DMS153 treated with DMSO at 0.1 percent for 48 hours (cell line): ENCODE measurements around the gene TTC6.

Experiments
- DNase-seq: peaks from one replicate; lab custom pipeline; 2025; ENCODE audit not compliant: unreplicated experiment; lab: John Stamatoyannopoulos, UW

The TTC6 gene

DNA sequence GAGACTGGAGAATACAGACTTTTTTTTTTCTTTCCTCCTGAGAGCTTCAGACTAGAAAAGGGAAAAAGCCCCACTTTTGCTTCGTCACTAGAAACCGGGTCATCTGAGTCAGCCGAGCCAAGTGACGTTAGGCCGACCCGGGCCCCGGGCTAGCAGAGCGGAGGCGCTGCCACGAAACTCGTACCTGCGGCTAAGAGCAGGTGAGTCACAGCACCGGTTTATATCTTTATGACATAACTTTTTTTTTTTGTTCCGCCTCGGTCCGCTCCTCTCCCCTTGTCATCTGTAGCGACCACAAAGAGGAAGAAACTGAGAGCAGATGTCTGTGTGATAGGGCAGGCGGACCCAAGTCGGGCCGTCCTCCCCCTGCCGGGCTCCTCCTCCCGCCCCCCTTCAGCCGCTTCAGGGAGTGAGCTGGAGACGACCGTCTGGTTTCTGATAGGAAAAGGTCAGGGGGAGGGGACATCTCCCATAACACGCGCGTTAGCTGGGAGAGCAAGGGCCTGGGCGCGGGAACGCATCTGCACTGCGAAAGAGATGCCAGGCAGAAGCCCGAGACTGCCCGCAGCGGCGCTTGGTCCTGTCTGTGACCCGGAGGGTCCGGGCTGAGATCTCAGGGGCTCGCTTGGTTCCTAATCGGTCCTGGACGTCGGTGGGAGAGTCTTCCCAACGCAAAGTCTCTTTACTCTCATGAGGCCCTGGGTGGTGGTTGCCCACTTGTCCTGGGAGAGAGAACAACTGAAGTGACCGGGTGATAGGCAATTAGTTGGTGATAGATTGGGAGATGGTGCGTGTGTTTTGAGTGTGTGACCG is 586 bp downstream of the TTC6 start:
- peak; percentile 92 for DNase-seq

DNA sequence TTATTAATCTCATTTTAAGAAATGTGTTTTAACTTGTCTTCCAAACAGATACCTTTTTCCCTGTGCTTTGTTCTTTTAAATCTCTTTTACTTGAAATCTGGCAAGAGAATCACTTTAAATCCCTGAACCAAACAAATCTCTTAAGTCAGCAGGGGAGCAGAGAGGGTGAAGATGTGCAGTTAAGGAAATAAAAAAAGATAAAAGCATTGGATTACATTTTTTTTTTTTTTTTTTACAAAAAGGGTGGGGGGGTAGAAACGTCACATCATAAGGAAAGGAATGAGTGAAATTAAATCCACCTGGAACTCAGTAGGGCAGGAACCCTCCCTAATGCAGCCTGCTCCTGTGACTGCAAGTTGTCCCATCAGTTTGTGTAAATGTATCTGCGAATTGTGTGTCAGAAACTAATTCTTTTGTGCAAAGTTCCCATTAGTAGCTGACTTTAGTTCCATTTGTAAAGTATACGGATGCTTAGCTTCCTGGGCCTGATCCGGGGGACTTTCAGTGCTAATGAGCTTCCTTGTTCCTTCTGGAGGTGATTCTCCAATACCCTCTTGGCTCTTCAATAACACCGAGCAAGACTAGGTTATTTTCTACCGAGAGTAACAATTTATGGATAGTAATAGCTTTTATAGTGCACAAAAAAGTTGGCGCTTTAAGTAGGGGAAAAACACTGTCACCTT is 1.5 kb downstream of the TTC6 start:
- no peak for DNase-seq

DNA sequence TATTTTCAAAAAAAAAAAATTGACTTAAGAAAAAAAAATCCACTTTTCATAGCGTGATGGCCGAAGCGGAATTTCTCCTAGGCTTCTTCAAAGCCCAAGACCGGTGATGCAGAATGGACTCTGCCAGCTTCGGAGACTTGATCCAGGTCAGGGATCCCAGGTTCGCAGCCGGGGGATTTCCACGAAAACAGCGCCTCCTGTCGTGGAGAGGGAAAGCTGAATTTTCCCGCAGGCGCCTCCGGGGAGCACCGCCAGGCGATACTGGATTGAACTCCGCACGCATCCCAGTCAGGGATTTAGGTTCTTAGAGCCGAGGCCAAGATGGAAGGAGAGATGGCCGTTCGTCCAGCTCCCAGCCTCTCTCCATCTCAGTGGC is 2.1 kb downstream of the TTC6 start:
- peak; percentile 78 for DNase-seq

DNA sequence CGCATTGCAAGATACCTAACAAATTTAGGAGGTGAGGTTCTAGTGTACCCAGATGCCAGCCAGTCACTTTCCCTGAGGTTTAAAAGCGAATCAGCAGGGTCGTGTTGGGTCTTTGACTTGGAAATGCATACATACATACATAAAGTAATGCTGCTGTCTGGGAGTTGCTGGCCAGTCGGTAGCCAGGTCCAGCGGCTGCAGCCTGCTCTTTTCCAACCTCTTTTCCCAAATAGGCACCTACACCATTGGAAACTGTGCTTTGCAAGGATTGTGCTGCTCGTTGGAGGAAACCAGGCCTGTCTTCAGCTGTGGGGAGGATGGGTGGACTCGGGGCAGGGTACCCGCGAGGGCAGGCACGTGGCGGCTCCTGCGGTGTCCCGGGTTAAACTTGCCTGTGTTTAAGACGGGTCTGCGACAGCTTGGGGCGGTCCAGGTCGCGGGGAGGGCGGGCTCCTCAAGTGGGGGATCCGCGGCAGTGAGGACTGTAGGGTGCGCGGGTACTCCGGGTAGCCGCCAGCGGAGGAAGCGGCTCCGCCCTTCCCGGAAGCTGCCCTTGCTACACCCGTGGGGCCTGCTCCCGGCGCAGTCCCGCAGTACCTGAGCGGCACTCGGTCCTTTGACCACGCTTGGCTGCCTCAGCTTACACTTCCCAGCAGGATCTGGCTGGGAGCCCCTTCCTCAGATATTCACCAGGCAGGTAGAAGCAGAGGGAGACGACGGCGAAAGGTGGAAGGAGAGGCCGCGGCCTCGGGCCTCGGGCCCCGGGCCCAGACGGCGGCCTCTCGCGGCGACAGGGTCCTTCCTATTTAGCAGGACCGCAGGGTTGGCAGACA is 2.7 kb downstream of the TTC6 start:
- DNase-seq, result peak; percentile 31

DNA sequence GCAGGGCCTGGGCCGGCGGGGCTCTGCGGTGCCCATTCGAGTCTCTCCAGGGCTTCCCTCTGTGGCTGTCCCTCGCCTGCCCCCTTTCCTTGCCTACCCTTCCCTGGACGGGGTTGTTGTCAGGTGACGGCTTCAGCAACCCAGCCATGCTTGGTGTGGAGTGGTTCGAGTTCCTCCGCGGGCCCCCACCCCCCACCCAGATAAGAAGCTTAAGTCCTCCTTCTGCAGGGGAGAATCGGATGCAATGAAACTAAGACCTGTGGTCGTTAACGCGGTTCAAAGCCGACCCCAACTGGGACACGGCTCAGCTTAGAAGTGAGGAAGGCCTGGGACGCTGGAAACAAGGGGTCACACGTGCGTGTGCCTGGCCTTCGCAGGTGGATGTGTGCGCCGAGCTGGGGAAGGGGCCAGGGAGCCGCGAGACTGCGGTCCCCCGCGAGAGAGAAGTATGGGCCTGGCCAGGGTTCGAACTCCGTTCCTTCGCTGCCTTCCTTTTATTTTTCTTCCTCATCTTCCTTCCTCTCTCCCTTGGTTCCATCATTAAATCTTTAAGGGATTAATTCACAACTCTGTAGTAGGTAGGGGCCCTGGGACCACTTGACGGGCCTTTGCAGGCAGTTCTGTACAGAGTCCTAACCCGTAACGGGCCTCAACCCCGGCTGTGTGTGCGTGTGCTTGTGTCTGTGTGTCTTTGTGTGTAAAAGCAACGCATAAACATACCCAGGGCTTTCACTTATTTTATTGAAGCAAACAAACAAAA is 3.5 kb downstream of the TTC6 start:
- no peak for DNase-seq

DNA sequence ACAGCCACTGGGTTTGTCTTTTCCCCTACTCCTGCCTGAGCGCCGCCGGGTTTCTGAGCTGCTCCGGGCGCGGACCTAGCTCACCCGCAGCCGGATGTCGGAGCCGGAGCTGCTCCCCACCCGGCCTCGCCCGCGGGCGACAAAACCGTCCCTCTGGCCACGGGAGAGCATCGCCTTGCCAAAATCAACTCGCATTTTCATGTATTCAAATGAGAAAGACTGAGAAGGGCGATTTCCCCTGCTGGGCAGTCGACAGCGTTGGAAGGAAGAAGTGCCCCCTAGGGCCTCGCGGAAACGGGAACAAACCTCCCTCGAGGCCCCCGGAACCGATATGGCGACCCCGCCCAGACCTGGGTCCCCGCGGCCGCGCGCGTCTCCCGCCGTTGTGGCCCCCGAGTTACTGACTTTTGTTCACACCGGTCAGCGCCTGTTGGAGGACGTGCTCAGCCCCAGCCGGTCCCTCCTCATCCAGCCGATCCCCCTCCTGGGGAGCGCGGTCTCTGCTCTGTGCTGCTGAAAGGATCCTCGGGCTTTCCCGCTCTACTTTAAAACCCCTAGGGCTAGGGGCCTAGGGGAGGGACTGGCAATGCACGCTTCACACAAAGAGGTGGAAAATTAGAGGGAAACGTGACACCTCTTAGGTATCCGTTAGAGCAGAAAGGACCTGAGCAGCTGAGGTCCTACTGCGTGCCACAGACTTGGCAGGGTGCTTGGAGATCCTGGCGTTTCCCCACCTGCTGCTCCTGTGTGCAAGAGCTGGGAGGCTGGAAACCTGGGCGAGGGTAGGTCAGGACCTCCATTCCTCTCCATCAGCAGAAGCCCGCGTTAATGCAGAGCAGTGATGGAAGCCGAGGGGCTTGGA is 4.3 kb downstream of the TTC6 start:
- DNase-seq, result peak; percentile 52

DNA sequence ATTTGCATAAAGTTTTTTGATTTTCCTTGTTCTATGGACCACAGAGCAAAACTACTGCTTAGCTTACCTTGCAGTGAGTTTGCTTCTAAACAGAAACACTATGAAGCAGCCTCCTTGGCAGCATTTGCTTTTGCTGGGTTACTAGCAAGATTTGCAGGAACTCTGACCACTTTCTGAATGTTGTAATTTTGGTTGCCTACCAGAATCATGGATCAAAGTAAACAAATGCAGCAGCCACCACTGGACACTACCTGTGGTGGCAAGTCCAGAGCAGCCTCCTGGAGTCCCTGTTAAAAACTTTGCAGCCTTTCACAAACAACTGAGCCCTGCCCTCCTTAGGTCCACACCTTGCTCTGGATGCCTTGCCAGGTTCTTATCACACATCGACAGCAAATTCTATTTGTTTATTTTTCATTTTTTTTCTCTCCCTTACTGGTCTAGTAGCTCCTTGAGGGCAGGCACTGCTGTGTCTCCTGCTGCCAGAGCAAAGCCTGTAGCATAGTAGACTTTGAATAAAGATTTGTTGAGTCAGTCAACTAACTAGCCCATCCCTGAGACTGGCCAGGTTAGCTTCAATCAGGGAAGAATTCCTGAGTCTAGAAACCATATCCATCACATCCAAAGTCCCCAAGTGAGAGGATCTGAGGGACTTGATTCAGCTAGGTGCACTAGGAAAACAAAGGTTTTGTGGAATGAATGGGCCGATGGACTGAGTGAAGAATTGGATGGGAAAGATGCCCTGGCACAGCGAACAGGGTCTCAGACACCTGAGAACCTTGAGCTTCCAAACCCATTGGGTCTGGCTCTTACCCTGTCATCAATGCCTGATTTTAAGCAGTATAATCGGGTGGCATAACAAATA is 5.7 kb downstream of the TTC6 start:
- no peak for DNase-seq

DNA sequence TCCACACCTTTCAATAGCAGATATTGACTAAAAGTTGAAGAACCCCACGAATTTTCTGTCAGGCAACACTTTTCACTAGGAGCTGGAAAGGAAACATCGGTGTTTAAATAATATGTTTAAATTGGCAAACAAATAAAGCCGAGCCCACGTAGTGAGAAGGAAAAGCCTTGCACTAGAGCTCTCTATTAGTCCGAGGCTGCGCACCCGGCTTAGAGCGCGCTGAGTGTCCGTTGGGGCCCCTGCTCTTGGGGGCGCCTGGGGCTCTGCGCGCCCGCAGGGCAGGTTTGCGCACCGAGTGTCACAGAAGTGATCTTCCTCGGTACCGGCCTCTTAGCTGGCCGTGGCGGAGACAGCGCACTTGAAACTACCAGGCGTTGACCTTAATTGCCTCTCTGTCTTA is 6.4 kb downstream of the TTC6 start:
- DNase-seq, result no peak

DNA sequence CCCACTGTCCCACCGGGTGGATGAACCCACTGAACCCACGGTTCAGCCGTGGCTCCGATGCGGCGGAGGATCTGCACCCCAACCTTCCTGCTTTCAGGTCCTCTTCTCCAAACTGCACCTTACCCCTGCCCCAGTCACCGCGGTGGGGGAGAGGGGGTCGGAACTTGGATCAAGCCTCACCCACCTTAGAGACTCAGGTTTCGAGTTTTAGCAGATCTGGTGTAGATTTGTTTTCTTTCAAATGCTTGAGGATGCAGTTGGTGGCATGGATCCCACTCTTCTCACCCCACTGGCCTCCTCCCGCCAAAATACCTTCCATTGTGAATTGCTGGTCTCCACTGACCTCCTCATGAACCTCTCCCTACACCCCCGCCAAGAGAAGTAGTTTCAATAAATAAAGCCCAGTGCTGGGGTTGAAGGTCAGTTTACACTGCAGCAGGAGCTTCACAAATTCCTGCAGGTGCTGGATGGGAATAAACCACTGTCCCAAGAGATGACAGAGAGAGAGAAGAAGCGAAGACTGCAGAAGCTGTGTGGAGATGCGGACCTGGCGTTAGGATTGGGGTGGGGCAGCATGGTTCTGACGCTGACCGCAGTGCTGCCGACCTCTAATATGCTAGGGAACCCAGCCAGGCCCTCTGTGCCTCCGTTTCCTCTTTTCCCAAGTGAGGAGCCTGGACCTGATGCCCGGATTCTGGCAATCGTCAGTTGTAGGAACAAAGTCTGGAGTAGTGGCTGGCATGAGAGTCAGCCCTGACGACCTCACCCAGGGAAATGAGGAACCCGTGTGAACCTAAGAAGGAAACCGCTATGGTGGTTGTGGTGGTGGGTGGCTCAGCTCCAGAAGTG is 7.4 kb downstream of the TTC6 start:
- no peak for DNase-seq

DNA sequence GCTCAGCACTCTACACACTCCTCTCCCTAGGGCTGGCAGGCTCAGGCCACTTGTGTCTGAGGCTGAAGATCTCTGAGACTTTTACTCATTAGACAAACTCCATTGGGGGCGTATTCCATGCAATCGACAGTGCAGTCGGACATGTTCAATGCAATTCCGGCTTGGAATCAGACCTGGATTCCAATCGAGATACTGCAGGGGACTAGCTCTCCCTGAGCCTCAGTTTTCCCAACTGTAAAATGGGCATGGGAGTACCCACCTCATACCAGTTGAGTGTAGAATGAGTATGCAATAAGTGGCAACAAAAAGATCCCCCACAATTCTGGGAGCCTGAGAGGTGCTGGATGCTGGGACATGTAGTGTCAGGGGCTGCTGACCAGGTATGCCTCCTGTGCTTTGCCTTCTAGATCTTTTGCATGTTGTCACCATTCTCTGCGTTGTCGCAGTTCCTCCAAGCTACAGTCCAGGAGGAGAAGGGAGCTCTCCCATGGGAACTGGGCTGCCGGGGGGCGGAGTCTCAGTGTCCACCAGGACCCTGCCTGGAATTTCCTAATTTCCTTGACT is 8.3 kb downstream of the TTC6 start:
- no peak for DNase-seq

DNA sequence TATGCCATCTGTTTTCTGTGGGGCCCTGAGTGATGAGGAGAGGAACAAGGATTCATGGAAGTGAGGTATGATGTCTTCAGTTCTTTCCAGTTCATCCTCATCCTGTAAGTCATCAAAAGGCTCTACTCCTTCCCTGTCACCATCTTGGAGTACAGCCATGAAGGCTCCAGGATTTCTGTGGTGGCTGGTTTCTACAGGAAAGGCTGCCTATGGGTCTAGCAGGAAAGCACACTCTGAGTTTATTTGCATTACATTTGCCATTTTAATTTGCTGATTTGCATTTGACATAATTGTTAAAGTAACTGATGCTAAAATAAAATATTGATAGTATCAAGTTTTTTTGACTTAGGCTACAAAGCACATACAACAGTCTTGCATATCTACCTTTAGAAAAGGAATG is 11.2 kb downstream of the TTC6 start:
- no peak for DNase-seq

DNA sequence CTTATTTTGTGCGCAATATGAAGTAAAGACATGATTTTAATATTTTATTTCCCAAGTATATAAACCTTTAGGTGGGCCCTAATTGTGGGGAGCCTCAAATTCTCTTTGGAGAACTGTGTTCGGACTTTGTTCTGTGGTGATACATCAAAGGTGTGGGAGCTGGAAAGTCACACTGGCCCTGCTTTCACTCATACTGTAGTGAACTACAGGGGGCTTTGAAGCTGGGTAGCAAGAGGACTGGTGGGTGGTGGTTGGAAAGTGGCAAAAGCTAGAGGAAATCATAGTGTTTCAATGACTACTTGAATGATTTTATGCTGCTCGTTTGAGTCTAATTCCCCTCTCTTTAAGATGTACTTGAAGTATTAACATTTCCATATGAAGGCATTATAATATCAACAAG is 13.2 kb downstream of the TTC6 start:
- no peak for DNase-seq

DNA sequence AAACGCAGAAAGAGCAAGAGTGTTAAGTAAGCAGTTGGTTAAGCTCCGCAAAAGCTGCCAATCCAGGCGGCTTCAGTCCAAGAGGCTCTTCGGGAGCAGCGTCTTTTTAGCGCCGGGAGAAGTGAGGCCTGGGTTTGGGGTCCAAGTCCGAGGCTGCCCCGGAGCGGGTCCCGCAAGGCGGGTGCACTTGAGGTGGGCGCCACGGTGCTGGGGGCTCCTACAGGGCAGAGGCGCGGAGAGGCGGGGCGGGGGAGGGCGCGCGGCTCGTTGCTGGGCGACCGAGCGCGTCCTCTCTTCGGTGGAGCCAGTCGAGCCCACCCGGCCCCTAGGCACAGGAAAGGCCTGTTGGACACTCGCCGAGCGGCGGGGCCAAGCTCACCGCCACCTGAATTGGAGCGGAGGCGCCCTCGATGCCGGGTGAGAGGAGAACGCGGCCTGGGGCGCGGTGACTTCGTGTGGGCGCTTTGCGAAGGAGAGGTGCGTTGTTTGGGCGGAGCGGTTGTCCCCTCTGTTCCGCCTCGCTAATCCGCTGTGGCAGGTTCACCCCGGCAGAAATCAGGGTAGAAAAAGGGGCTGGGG is 15.6 kb downstream of the TTC6 start:
- no peak for DNase-seq

DNA sequence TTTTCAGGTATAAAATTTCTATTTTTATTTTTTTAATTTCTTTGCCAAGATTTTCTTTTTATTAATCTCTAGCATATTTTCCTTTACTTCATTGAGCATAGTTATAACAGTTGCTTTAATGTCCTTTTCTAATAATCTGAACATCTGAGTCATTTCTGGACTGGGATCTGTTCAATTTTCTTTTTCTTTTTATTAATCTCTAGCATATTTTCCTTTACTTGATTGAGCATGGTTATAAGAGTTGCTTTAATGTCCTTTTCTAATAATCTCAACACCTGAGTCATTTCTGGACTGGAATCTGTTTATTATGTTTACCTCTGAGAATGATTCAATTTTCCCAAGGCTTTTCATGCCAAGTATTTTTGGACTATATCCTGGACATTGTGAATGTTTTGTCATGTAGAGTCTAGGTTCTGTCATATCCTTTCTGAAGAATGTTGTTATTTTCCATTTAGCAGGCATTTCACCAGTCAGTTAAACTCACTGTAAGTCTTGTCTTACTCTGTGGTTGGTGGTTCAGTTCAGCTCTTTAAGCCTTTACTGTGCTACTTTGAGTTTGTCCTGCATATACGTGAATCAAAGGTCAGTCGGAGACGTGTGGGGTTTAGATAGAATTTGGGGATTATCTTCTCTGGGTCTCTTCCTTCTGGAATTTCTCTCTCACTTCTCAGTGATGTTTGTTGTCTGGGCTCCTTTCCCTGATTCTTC is 20.3 kb downstream of the TTC6 start:
- DNase-seq, result no peak

DNA sequence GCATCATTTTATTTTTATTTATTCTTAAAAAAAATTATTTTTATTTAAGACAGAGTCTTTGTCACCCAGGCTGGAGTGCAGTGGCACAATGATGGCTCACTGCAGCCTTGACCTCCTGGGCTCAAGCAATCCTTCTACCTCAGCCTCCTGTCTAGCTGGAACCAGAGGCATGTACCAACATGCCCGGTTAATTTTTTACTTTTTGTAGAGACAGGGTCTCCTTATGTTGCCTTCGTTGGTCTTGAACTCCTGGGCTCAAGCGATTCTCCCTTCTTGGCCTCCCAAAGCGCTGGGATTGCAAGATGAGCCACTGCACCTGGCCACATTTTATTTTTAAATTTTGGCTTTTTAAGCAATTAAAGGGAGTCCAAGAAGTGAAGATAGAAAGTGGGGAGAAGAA is 21.4 kb downstream of the TTC6 start:
- DNase-seq, result no peak

DNA sequence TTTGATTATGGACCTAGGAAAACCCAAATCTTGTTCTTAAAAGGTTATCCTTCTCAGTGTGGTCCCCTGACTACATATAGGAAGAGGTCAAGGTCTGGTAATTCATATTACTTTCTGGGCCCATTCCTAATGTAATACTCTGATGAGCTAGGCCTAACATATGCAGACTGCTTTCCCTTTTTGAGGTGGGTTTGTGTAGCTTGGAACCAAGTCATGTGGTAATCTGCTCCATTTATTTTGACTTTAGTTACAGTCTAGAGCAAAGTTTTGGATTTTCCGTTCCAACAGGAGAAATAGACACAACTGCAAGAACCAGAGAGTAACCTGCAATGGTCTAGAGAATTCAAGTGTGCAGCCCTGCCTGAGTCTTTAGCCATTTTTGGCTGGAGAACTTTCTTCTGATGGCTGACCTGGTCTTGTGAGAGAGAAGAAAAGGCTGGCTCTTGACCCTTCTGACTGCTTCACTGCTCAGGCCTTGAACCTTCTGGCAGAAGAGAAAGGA is 22.5 kb downstream of the TTC6 start:
- no peak for DNase-seq

DNA sequence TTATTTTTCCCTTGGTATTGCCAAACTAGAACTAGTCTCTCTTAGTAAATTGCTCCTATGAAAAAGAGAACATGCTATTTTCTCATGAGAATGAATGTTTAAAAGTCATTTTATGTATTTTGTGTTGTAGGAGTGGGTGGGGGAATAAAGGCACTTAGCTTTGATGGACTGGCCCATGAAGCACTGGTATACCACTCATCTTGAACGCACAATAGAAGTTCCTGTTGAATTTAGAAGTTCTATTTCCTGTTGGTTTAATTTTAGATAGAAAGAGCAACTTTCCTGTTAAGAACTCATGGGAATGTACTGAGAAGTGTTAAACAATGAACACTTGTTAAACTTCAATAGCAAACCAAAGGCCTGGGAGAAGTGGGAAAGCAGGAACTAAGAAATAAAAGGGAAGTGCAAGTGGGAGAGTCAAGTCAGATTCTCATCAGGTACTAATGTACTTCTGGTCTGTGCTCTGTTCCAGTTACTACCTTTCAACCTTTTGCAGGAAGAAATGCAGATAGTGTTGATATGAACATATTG is 23.1 kb downstream of the TTC6 start:
- no peak for DNase-seq
